Measurements from ENCODE around the gene OAF. TPM values are rescaled to one million over a fixed set of nuclear protein-coding genes. Genes with fewer than 3 reads are reported as not detected.
A peak's percentile ranks its signal among the peaks of the same experiment; 100 is the strongest.
"Not testable (repeated sequence)": the region's sequence is repeated elsewhere in the genome, so short reads cannot be mapped to it uniquely, and the experiment has no call there.

Gene OAF
- total RNA-seq, 1 donor from 2014 or later, result 183 TPM

- intact Hi-C loops (cut with DNase I), result no loop called here
- peak; percentile 18 for ATAC-seq
- no peak for DNase-seq (ENCODE audit: low spot score)
These were observed 21.1 kb downstream of the OAF start for GRCh38 chr11:120231963-120232362.

GRCh38 chr11:120233207-120233803, 22.5 kb downstream of the OAF start:
- intact Hi-C loops (cut with DNase I), result no loop called here
- ATAC-seq (no peak), DNase-seq (ENCODE audit: low spot score) (no peak)

- DNase-seq (ENCODE audit: low spot score) (no peak), ATAC-seq (no peak)
- intact Hi-C loops (cut with DNase I), result loop anchor here (5.0 kb wide), 1 partner anchor 67 kb away; no protein-coding TSS in a partner anchor
These were observed 24.3 kb downstream of the OAF start for GRCh38 chr11:120235024-120235628.

GRCh38 chr11:120236169-120237107, 25.6 kb downstream of the OAF start:
- ATAC-seq (no peak), DNase-seq (ENCODE audit: low spot score) (no peak)
- intact Hi-C loops (cut with DNase I), result loop anchor here (5.0 kb wide), 1 partner anchor 66 kb away; no protein-coding TSS in a partner anchor

- ATAC-seq (no peak), DNase-seq (ENCODE audit: low spot score) (no peak)
- intact Hi-C loops (cut with DNase I), result loop anchor here (5.0 kb wide), 1 partner anchor 63 kb away; no protein-coding TSS in a partner anchor
These were observed 28.3 kb downstream of the OAF start for GRCh38 chr11:120238968-120239620.

- ATAC-seq (no peak), DNase-seq (ENCODE audit: low spot score) (no peak)
- intact Hi-C loops (cut with DNase I), result loop anchor here (5.0 kb wide), 1 partner anchor 62 kb away; no protein-coding TSS in a partner anchor
These were observed 29.1 kb downstream of the OAF start, which contains the start of gene POU2F3 for GRCh38 chr11:120239713-120240640. TSS of gene POU2F3 (plus strand) at chr11:120240140. CDS start at chr11:120240344, 204 bp downstream.

GRCh38 chr11:120240866-120241265, 30.0 kb downstream of the OAF start:
- intact Hi-C loops (cut with DNase I), result no loop called here
- no peak for DNase-seq (ENCODE audit: low spot score)

GRCh38 chr11:120241277-120241676, 30.4 kb downstream of the OAF start:
- no peak for ATAC-seq
- intact Hi-C loops (cut with DNase I), result no loop called here

More at GRCh38 chr11:120240866-120241265, 30.0 kb downstream of the OAF start:
- ATAC-seq, result no peak

GRCh38 chr11:120243221-120243620, 32.4 kb downstream of the OAF start:
- DNase-seq (ENCODE audit: low spot score) (no peak), ATAC-seq (no peak)
- intact Hi-C loops (cut with DNase I), result no loop called here

More at GRCh38 chr11:120241277-120241676, 30.4 kb downstream of the OAF start:
- no peak for DNase-seq (ENCODE audit: low spot score)

- intact Hi-C loops (cut with DNase I), result no loop called here
- DNase-seq (ENCODE audit: low spot score) (no peak), ATAC-seq (no peak)
These were observed 33.9 kb downstream of the OAF start for GRCh38 chr11:120244476-120245365.

GRCh38 chr11:120245434-120245833, 34.6 kb downstream of the OAF start:
- no peak for DNase-seq (ENCODE audit: low spot score)
- no peak for ATAC-seq
- intact Hi-C loops (cut with DNase I), result no loop called here

GRCh38 chr11:120248551-120249278, 37.9 kb downstream of the OAF start:
- intact Hi-C loops (cut with DNase I), result no loop called here
- no peak for ATAC-seq
- no peak for DNase-seq (ENCODE audit: low spot score)

- DNase-seq (ENCODE audit: low spot score), result no peak
- intact Hi-C loops (cut with DNase I), result no loop called here
- no peak for ATAC-seq
These were observed 38.7 kb downstream of the OAF start for GRCh38 chr11:120249279-120250262.

- DNase-seq (ENCODE audit: low spot score); intact Hi-C loops (cut with DNase I); ATAC-seq: not testable (repeated sequence)
These were observed 42.5 kb downstream of the OAF start for GRCh38 chr11:120253377-120253776.
